Activated T-helper 2 cell treated with anti-CD3 and anti-CD28 coated beads, Interferon-gamma antibody, Interleukin-2, Interleukin-4, amounts not matched to agents 10 μg/mL and 5 μg/mL and 100 μg/mL, durations not matched to agents 14 hours and 24 hours and 36 hours (primary cell): ENCODE results near the gene IFRD2. TPM values are rescaled to one million over a fixed set of nuclear protein-coding genes. Genes with fewer than 3 reads are reported as not detected.
A peak's percentile ranks its signal among the peaks of the same experiment; 100 is the strongest.
"Not testable (repeated sequence)": the region's sequence is repeated elsewhere in the genome, so short reads cannot be mapped to it uniquely, and the experiment has no call there.

Experiments
- DNase-seq: peaks from one replicate; pipeline ENCODE4 v3.0.0; 2021; ENCODE audit warnings: low spot score
- H3K27ac Mint-ChIP-seq: one replicate; pipeline ENCODE4 v1.8.0; 2021; ENCODE audit warnings: mixed read lengths
- H3K27me3 Mint-ChIP-seq: one replicate; pipeline ENCODE4 v1.8.0; 2021; ENCODE audit warnings: low read depth, mixed read lengths
- H3K36me3 Mint-ChIP-seq: one replicate; pipeline ENCODE4 v1.8.0; 2021; ENCODE audit warnings: low read depth, mixed read lengths
- H3K4me1 Mint-ChIP-seq: one replicate; pipeline ENCODE4 v1.8.0; 2021; ENCODE audit warnings: low read depth, mixed read lengths
- H3K4me3 Mint-ChIP-seq: one replicate; pipeline ENCODE4 v1.8.0; 2021; ENCODE audit warnings: low read depth, mild to moderate bottlenecking, moderate library complexity, mixed read lengths
- H3K9me3 Mint-ChIP-seq: one replicate; pipeline ENCODE4 v1.8.0; 2021; ENCODE audit warnings: mixed read lengths
- intact Hi-C: fragments of 100-400 bp; cut with micrococcal nuclease; formaldehyde crosslinking; loops from one replicate; pipeline ENCODE4 v1.15.1; 2023
- total RNA-seq: library from RNA; stranded (reverse); gene quantifications from 2 replicates; pipeline ENCODE4 v1.2.3, GENCODE V29; 2022

Gene IFRD2
- total RNA-seq, 1 donor from 2014 or later, result 154 TPM

DNA sequence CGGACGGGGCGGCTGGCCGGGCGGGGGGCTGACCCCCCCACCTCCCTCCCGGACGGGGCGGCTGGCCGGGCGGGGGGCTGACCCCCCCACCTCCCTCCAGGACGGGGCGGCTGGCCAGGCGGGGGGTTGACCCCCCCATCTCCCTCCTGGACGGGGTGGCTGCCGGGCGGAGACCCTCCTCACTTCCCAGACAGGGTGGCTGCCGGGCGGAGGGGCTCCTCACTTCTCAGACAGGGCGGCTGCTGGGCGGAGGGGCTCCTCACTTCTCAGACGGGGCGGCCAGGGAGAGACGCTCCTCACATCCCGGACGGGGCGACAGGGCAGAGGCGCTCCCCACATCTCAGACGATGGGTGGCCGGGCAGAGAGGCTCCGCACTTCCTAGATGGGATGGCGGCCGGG lies 19.8 kb upstream of the IFRD2 start:
- DNase-seq, H3K27ac Mint-ChIP-seq, H3K4me3 Mint-ChIP-seq, H3K27me3 Mint-ChIP-seq, H3K4me1 Mint-ChIP-seq, intact Hi-C loops, H3K9me3 Mint-ChIP-seq: not testable (repeated sequence)
- peaks cover 13% of the 10 kb centered on the region for H3K36me3 Mint-ChIP-seq

DNA sequence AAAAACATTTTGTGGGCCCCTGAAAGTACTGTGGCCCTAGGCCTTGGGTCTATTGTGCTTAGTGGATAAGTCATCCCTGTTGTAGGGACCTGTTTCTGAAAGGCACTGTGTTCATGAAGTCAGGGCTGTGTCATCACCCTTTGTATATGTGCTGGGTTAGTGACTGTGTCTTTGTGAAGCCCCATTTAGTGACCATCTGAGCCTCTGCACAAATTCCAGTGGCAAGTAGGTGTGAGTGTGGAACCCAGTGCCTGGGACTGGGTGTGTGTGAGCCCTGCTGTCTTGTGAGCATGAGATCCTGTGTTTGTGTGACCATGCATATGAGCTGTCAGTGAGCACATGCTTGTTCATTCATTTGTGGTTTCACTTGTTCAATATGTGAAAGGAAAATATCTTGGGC lies 12.4 kb upstream of the IFRD2 start:
- intact Hi-C loops, result no loop called here
- no peak overlapping the region for H3K4me3 Mint-ChIP-seq

GRCh38 chr3:50303013-50303815 lies 11.0 kb upstream of the IFRD2 start, which contains the start of gene HYAL1:
Gene HYAL1, minus strand, starts transcription at chr3:50303574. Its CDS starts 618 bp downstream, at chr3:50302956.
- Mint-ChIP-seq H3K27me3 (no peaks in the 10 kb centered on the region), H3K4me3 (no peak within 1 kb of the TSS), H3K9me3 (no peaks in the 10 kb centered on the region), H3K36me3 (peaks cover 3% of the 10 kb centered on the region), H3K4me1 (peaks cover 14% of the 10 kb centered on the region), H3K27ac (no peak within 1 kb of the TSS)
- DNase-seq, result no peak
- intact Hi-C loops, result no loop called here

More for the DNA sequence above, 12.4 kb upstream of the IFRD2 start:
- Mint-ChIP-seq H3K9me3 (peaks cover 2% of the 10 kb centered on the region), H3K4me1 (peaks cover 13% of the 10 kb centered on the region), H3K27ac (no peak overlapping the region), H3K36me3 (peaks cover 6% of the 10 kb centered on the region), H3K27me3 (no peaks in the 10 kb centered on the region)
- DNase-seq, result no peak

GRCh38 chr3:50302095-50303012 lies 10.1 kb upstream of the IFRD2 start:
- H3K4me3 Mint-ChIP-seq, result no peak overlapping the region
- H3K27ac Mint-ChIP-seq, result no peak overlapping the region
- H3K9me3 Mint-ChIP-seq, result no peaks in the 10 kb centered on the region
- no peak for DNase-seq
- no peaks in the 10 kb centered on the region for H3K27me3 Mint-ChIP-seq
- H3K36me3 Mint-ChIP-seq, result peaks cover 3% of the 10 kb centered on the region
- peaks cover 17% of the 10 kb centered on the region for H3K4me1 Mint-ChIP-seq
- intact Hi-C loops, result no loop called here

- peaks cover 3% of the 10 kb centered on the region for H3K36me3 Mint-ChIP-seq
- intact Hi-C loops, result no loop called here
- no peak for DNase-seq
- H3K4me3 Mint-ChIP-seq, result peak overlapping the region; percentile 98
- no peaks in the 10 kb centered on the region for H3K9me3 Mint-ChIP-seq
- peaks cover 17% of the 10 kb centered on the region for H3K4me1 Mint-ChIP-seq
- H3K27ac Mint-ChIP-seq, result peak overlapping the region; percentile 93
- no peaks in the 10 kb centered on the region for H3K27me3 Mint-ChIP-seq
Observed at GRCh38 chr3:50300681-50301254, 8.5 kb upstream of the IFRD2 start.

- Mint-ChIP-seq H3K27ac (peak overlapping the region; percentile 93), H3K9me3 (no peaks in the 10 kb centered on the region), H3K4me3 (peak overlapping the region; percentile 98), H3K27me3 (no peaks in the 10 kb centered on the region), H3K4me1 (peaks cover 17% of the 10 kb centered on the region), H3K36me3 (peaks cover 3% of the 10 kb centered on the region)
- no peak for DNase-seq
- intact Hi-C loops, result loop anchor here (1.0 to 10.0 kb wide), 7 partner anchors 21 to 365 kb away; partner anchors contain the start of genes CYB561D2, GNAI2, NPRL2 and TUSC2
Observed at GRCh38 chr3:50299929-50300680, 7.9 kb upstream of the IFRD2 start.

- Mint-ChIP-seq H3K36me3 (peaks cover 3% of the 10 kb centered on the region), H3K4me1 (peaks cover 17% of the 10 kb centered on the region), H3K9me3 (no peaks in the 10 kb centered on the region), H3K4me3 (peak overlapping the region; percentile 98), H3K27me3 (no peaks in the 10 kb centered on the region), H3K27ac (peak overlapping the region; percentile 93)
- intact Hi-C loops, result loop anchor here (1.0 to 10.0 kb wide), 7 partner anchors 22 to 365 kb away; partner anchors contain the start of genes CYB561D2, GNAI2, NPRL2 and TUSC2
- DNase-seq, result no peak
Observed at GRCh38 chr3:50299638-50299928, 7.4 kb upstream of the IFRD2 start.

DNA sequence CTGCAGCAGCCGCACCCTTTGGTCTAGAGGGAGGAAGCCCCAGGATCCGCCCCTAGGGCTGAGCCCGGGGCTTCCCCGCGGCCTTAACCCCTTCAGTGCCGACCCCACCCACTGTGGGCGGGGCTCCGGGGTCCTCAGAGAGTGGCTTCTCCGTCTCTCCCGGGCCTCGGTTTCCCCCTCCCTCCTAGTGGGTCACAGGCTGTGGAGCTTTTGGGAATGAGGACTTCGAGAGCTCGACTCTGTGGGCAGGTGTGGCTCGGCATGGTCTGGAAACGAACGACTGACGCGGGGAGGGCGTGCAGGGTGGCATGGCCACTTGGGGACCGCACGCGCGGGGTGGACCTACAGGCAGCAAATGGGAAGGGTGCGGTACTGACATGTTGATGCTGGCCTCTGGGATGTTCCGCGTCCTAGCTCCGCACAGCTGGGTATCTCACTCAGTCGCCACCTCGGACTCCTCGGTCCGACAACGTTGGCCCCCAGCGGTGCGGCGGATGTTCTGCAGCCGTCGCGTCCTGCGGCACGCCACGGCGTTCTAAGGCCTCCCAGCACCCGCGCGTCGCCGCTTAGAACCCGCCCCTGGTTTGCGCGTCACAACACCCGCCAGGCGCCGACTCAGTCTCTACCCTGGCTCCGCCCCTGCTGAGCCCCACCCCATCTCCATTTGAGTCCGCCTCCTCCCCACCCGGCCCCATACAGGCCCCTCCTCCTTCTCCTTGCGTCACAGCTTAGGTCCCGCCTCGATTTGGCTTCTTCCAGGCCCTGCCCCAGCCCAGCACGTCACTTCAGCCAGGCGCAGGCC lies 6.8 kb upstream of the IFRD2 start, which contains the start of the genes HYAL3 and NAA80:
TSS of gene HYAL3 (minus strand) at position 570 of the 802 bp plus-strand sequence. CDS start 3,803 bp downstream, outside the sequence.
TSS of gene NAA80 (minus strand) at position 570 of the 802 bp plus-strand sequence. CDS start 1,942 bp downstream, outside the sequence.
- Mint-ChIP-seq H3K9me3 (no peaks in the 10 kb centered on the region), H3K27me3 (no peaks in the 10 kb centered on the region), H3K4me1 (peaks cover 17% of the 10 kb centered on the region), H3K4me3 (peak within 1 kb of the TSS; percentile 98), H3K27ac (peak within 1 kb of the TSS; percentile 93), H3K36me3 (peaks cover 3% of the 10 kb centered on the region)
- DNase-seq, result peak; percentile 99
- intact Hi-C loops, result loop anchor here (1.0 to 10.0 kb wide), 7 partner anchors 22 to 364 kb away; partner anchors contain the start of genes CYB561D2, GNAI2, NPRL2 and TUSC2

GRCh38 chr3:50297896-50298725 lies 5.9 kb upstream of the IFRD2 start:
- intact Hi-C loops, result loop anchor here (2.0 to 10.0 kb wide), 5 partner anchors 31 to 363 kb away; partner anchors contain the start of genes CYB561D2, GNAI2, NPRL2 and TUSC2
- peak overlapping the region; percentile 98 for H3K4me3 Mint-ChIP-seq

GRCh38 chr3:50297384-50297775 lies 5.2 kb upstream of the IFRD2 start:
- no peak for DNase-seq
- no peaks in the 10 kb centered on the region for H3K9me3 Mint-ChIP-seq

More at GRCh38 chr3:50297896-50298725, 5.9 kb upstream of the IFRD2 start:
- Mint-ChIP-seq H3K9me3 (no peaks in the 10 kb centered on the region), H3K36me3 (peaks cover 3% of the 10 kb centered on the region), H3K27me3 (no peaks in the 10 kb centered on the region), H3K27ac (peak overlapping the region; percentile 39), H3K4me1 (peaks cover 17% of the 10 kb centered on the region)
- DNase-seq, result no peak

More at GRCh38 chr3:50297384-50297775, 5.2 kb upstream of the IFRD2 start:
- peak overlapping the region; percentile 98 for H3K4me3 Mint-ChIP-seq
- peaks cover 23% of the 10 kb centered on the region for H3K4me1 Mint-ChIP-seq
- intact Hi-C loops, result loop anchor here (10.0 kb wide), 1 partner anchor 363 kb away; no protein-coding TSS in a partner anchor
- H3K27ac Mint-ChIP-seq, result no peak overlapping the region
- peaks cover 3% of the 10 kb centered on the region for H3K36me3 Mint-ChIP-seq
- H3K27me3 Mint-ChIP-seq, result no peaks in the 10 kb centered on the region
